ENCODE data around the gene WBP4.
"Not testable (repeated sequence)": the region's sequence is repeated elsewhere in the genome, so short reads cannot be mapped to it uniquely, and the experiment has no call there.

WBP4 gene

DNA sequence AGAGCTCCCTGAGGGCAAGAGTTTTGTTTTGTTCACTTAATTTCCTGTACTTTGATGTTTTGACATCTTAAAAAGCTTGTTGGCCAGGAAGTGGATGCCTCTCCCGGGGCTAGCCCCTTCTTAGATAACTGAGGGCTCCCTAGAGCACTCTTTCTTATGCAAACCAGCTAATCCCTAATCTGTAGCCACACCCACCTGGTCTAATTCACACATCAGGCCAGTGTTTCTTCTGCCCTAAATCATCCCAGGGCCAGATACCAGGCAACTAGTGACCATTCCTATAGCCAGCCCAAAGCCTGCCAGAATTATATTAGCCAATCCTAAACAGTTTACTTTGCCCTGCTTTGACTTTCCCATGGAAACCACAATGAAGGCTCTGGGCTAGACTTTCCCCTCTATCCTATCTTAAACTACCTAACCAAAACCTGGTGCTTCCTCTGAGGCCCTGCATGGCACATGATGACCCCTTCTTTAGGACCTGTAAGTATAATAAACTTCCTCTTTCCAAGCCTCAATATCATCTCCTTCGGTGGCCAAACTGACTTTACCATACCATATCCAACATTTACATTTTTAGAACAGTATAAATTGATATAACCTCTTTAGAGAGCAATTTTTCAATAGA lies 24.8 kb downstream of the WBP4 start:
- no peak for DNase-seq

GRCh38 chr13:41095681-41096080 lies 34.4 kb downstream of the WBP4 start:
- not testable (repeated sequence) for DNase-seq

DNA sequence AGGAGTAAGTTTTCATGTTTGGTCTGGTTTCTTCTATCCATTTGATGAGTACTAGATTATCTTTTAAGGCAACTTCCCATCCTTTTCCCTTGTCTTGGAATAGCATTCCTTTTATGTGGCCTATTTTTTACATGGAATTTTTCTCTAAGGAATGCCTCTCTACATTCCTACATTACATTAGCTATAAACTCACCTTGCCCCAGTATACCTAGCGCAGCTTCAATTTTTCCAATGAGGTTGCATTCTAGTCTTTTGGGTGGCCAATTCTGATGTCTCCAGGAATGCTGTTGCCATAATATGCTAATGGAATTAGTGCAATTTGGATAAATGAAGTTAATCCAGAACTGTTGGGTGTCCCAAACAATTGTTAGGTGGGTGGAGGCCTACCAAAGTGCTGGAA lies 37.5 kb downstream of the WBP4 start:
- DNase-seq = no peak

DNA sequence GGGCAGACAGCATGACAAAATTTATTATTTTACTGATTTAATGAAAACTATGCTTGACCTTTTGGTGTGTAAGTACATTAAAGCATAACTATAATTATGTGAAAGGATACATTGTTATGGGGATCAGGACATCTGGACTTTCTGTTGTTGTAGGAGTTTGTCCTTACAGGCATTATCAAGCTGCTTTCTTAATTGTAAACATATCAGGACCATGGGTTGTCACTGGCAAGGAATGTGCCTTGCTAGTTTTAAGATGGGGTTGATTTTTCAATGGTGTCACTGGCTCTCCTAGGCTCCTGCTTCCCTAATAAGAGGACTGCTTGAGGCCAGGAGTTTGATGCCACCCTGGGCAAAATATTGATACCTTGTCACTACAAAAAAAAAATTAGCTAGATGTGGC lies 38.7 kb downstream of the WBP4 start:
- DNase-seq = no peak

DNA sequence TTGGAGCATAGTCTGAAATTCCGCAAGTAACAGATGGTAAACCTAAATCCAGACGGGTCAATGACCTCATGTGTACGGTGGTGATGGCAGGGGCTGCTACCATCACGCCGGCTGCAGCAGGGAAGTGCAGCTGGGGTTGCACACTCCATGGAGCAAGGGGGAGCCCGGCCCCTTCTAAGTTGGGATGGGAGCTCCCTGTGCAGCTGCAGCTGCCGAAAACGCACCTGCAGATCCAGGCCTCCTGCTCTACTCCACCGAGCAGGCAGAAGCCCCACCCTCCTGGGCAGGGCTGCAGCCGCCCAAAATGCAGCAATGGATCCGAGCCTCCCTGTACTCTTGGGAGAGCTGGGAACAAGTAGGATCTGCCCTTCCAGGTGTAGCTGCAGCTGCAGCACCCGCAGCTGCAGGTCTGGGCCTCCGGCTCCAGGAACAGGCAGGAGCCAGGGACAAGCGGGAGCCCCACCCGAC lies 45.8 kb downstream of the WBP4 start:
- no peak for DNase-seq

DNA sequence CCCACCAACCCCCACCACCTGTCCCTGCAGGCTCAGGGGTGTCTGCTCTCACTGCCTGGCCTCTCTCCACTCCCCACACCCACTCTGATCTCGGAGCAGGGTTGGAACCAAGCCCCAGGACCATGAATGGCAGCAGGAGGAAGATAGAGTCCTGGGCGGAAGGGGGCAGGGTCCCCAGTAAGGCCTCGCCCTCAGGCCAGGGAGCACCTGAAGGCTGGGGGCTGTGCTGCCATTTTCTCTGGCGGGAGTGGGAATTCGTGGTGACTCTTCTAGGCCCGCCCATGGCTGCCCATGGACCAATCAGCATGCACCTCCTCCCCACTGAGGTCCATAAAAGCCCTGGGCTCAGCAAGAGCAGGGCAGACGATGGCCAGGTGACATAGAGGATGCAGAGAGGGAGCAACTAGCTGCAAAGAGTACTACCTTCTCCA lies 46.3 kb downstream of the WBP4 start:
- no peak for DNase-seq

- peak; percentile 59 for DNase-seq
Measured at GRCh38 chr13:41111454-41111853, 50.1 kb downstream of the WBP4 start.

DNA sequence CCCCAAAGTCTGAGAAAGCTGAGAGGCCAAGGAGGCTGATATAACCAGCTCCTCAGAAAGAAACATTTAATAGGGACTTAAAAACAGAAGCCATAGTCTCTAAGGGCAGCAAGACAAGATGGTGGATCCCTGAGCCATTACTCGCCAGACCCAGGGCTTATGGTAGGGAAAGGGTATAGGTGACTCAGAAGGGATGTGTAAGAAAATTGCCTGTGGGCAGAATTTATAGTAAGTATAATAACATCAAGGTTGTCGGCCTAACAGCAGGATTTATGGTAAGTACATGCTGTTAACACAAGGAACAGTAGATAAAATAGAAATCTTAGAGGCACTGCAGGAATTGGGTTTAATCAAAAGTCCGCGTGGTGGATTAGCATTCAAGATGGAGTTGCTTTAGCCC lies 56.6 kb downstream of the WBP4 start:
- no peak for DNase-seq

GRCh38 chr13:41122838-41123237 lies 61.5 kb downstream of the WBP4 start:
- DNase-seq = no peak

GRCh38 chr13:41127701-41128100 lies 66.4 kb downstream of the WBP4 start:
- peak; percentile 39 for DNase-seq

GRCh38 chr13:41130356-41130755 lies 69.0 kb downstream of the WBP4 start:
- no peak for DNase-seq

GRCh38 chr13:41131189-41131588 lies 69.9 kb downstream of the WBP4 start:
- not testable (repeated sequence) for DNase-seq

GRCh38 chr13:41131660-41132511 lies 70.6 kb downstream of the WBP4 start:
- DNase-seq = not testable (repeated sequence)

DNA sequence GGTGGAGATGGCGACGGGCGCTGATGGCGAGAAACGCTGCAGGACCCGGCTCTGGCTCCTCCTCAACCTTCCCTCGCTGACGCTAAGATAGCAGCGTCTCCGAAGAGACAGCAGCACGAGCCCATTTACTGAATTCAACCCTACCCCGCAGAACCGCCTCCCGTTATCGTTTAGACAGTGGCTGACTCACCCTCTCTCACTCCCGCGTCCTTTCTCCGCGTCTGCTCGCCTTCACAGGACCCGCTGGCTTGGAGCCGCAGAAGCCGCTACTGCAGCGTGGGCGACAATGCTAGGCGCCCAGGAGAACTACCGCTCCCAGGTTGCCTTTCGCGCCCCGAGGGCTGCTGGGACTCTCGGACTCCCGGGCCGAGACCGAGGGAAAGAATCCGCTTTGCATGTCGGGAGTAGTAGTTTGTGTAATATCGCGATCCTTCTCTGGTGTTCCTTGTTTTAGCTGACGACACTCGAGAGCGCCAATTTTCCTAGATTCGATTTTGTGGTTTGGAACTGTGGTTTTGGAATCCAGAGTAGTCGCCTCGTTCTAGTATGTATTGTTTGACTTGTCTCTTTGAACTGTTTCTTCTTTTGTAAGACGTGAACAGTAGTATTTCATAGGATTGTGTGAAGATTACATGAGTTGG lies 71.3 kb downstream of the WBP4 start, which contains the start of gene KBTBD6:
Gene KBTBD6 (minus strand): TSS at position 291 of the 641 bp plus-strand sequence. CDS start 291 bp downstream, outside the sequence.
- DNase-seq = peak; percentile 99
